GM13976 (cell line): ENCODE data around the gene NDUFS5.

Experiments used
- DNase-seq: peaks from one replicate; pipeline ENCODE4 v3.0.0; 2012; ENCODE audit warnings: low spot score
- in situ Hi-C: fragments of 300-500 bp; cut with MboI; formaldehyde crosslinking; loops from one replicate; pipeline ENCODE4 v1.12.0; 2022; ENCODE audit warnings: low sequenced_read_pairs, mixed read lengths, inconsistent platforms; ENCODE audit not compliant: unreplicated experiment
- TF ChIP-seq, protein P1 (sequence below): IDR thresholded peaks from 2 replicates; pipeline ENCODE4 v1.5.1; 2012; ENCODE audit warnings: borderline replicate concordance, mild to moderate bottlenecking; ENCODE audit not compliant: insufficient read depth; ENCODE audit errors: extremely low read depth, missing control alignments, control extremely low read depth

NDUFS5 gene

DNA sequence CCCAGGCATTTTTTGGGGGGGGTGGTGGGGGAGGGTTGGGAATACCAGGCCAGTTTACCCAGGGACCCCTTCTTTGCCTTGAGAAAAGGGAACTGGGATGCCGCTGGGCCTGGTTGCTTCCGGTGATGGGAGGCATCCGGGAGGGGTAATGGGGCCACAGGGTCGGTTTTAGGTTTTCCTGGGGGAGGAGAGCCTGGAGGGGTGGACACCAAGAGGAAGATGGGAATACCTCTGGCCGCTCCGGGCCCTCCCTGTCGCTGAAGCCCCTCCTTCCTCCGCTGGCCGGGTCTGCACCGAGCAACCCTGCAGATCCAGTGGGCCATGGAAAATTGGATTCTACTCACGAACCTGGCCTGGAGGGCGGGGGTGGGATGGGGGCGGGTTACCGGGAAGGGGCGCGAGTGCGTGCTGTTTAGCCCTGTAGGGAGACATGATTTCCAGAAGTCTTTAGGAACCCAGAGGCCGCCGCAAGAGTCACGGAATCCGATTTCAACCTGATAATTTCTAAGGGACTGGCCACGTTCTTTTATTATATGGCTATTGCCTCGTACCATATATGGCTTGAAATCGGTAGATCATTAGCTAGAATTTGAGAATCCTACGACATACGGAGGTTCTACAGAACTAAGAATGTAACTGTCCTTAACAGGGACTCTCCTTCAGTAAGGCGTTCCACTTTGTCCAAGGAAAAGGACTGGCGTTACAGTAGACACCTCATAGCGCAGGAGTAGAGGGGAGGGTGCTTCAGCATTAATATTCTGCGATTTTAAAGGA lies 34.3 kb upstream of the NDUFS5 start:
- DNase-seq: no peak
- TF ChIP-seq, protein P1, sequence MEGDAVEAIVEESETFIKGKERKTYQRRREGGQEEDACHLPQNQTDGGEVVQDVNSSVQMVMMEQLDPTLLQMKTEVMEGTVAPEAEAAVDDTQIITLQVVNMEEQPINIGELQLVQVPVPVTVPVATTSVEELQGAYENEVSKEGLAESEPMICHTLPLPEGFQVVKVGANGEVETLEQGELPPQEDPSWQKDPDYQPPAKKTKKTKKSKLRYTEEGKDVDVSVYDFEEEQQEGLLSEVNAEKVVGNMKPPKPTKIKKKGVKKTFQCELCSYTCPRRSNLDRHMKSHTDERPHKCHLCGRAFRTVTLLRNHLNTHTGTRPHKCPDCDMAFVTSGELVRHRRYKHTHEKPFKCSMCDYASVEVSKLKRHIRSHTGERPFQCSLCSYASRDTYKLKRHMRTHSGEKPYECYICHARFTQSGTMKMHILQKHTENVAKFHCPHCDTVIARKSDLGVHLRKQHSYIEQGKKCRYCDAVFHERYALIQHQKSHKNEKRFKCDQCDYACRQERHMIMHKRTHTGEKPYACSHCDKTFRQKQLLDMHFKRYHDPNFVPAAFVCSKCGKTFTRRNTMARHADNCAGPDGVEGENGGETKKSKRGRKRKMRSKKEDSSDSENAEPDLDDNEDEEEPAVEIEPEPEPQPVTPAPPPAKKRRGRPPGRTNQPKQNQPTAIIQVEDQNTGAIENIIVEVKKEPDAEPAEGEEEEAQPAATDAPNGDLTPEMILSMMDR: no peak

DNA sequence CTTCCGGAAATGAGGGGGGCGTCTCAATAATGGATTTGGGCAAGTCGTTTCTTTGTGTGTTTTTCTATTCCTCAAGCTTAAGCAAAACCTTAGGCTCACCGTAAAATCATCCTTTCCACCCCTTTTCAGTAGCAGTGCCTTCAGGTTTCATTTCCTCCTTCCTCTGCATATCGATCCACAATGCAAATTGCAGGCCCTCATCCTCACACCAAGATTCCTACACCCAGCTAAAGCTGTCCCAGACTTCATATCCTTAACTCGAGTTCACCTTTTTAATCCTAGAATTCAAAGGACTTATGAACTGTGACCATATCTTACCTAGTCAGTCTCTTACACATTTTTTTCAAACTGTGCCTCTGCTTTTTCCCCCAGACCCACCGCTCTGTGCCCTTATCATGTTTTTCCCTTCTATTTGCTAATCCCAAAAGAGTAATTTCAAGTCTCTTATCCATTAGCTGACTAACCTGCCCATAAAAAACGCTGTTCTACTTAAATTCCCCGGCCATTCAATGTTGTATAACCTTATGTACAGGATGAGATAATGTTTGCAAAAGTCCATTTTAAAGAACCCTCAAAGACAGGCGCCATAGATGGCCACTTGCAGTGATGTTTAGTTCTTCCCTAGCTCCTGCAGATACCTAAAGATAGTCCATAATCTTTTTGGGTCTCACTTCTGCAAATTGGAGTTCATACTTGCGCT lies 33.6 kb upstream of the NDUFS5 start:
- TF ChIP-seq, protein P1: no peak
- no peak for DNase-seq
- in situ Hi-C loops: no loop called here

More for the DNA sequence above, 34.3 kb upstream of the NDUFS5 start:
- in situ Hi-C loops: no loop called here

DNA sequence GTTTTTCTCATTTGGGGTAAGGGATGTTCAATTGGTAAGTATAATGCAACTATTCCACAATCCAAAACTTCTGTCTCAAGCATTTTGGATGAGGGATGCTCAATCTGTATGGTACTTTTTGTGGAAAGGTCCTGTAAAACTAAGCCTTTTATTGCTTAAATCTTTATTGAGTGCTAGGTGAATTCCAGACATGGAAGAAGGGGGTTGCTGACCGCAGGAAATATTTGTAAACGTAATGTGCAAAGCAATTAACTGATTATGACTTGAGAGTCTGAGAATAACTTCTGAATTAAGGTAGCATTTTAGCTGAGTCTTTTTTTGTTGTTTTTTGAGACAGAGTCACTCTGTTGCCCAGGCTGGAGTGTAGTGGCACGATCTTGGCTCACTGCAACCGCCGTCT lies 32.0 kb upstream of the NDUFS5 start:
- TF ChIP-seq, protein P1: no peak
- in situ Hi-C loops: no loop called here
- no peak for DNase-seq

DNA sequence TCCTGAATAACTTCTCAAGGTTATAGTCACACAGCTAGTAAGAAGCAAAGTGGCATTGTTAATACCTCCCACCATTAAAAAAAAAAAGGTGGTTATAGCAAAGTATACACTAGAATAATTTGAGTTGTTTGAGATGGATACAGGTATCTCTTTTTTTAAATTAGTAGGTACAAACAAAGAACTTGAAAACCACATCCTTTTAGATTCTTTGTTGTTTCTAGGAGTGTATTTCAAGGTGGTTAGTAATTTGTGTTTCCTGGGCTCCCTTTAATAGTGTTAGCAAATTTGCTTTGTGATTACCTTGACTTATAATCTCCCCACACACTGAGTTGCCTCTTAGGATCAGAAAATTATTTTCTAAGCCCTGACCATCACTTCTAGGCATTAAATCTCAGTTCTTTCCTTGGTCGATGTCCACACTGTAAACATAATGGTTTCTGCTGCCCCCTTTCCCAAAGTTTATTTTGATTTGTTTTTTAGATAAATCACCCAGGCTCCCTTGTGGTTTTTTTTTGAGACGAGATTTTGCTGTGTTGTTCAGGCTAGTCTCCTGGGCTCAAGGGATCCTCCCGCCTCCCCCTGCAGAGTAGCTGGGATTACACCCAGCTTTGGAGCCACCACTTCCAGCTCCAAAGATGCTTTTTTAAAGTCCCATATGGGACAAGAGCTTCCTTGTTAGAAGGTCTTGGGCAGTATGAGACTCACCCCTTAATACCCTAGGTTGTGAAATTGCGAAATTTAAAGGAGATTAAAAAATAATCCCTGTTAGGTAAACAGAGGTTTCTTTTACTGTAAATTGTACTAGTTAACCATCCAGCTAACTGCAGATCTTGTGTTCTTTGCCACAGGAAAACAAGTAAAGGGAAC lies 28.9 kb upstream of the NDUFS5 start:
- DNase-seq: no peak
- TF ChIP-seq, protein P1: no peak
- in situ Hi-C loops: no loop called here

DNA sequence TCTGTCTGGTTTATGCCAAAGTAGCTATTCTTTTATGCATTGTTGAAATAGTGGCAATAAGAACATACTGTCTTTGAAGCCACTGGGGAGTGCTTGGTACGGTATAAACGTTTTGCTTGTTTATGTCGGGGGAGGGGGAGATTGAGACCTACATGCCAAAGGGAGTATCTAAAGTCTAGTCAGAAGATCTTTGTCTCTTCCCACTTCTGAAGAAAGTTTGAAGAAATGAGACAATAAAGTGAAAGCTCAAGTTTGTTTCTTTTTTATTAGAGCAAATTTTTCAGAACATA lies 28.3 kb upstream of the NDUFS5 start:
- no peak for DNase-seq
- TF ChIP-seq, protein P1: no peak
- in situ Hi-C loops: no loop called here

DNA sequence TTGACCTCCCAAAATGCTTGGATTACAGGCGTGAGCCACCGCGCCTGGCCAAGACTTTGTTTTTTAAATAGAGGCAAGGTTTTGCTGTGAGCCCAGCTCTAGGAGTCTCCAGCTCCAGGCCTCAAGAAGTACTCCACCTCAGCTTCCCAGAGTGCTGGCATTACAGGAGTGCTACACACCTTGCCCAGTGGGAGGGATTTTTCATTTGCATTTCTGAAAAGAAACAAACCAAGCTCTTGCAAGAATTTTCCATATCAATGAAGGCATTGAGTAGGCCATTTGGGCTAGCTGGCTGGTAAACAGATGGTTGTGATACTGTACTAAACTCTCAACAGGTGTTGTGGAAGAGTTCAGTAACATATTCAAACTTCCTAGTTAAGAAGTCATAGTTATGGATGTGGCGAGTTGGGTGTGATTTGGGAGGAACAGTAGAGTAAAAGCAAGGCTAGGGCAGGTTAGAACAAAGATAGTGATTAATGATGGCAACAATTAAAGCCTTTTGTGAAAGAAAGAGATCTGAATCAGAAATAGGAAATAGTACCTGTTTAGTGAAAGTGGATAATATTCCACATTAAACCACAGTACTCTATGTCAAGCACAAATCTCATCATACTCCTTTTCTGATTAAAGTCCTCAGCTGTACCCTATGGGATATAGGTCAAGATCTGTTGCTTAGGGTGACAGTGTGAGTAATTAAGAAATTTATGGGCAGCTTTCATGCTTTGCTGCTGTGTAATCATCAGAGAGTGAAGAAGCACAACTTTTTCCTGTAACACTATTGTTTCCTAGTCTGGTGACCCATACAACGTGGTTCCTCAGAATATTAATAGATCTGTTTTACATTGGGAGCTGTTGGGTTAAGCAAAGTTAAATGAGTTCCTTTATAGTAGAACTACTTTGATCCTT lies 24.4 kb upstream of the NDUFS5 start:
- in situ Hi-C loops: no loop called here
- DNase-seq: no peak
- TF ChIP-seq, protein P1: no peak
